K562 (cell line): ENCODE results near the gene KAZN. TPM values are rescaled to one million over a fixed set of nuclear protein-coding genes. Genes with fewer than 3 reads are reported as not detected.

ENCODE experiments used
- ARID3B ChIP-seq: fragments of 250-450 bp; sonication (Bioruptor Pico); IDR thresholded peaks from 2 replicates; pipeline ENCODE4 v1.4.0; 2020; ENCODE audit warnings: borderline replicate concordance
- ATF7 ChIP-seq: fragments of 450-650 bp; IDR thresholded peaks from 2 replicates; pipeline ENCODE4 v1.7.1; 2014; ENCODE audit warnings: mild to moderate bottlenecking, moderate library complexity
- BRF1 ChIP-seq: IDR thresholded peaks from 3 replicates; pipeline ENCODE4 v1.6.1; 2011; ENCODE audit warnings: borderline replicate concordance, mild to moderate bottlenecking; ENCODE audit not compliant: insufficient read length; ENCODE audit errors: extremely low read depth
- CBX2 ChIP-seq: fragments of 200-600 bp; sonication (generic); IDR thresholded peaks from one replicate; pipeline ENCODE4 v1.6.1; 2012; ENCODE audit warnings: mild to moderate bottlenecking, low read length, inconsistent platforms; ENCODE audit not compliant: insufficient read depth, poor library complexity, severe bottlenecking
- CBX3 ChIP-seq, 2 experiments: IDR thresholded peaks; 1 replicate in 1 of 2; 2 replicates in 1 of 2; pipeline ENCODE4 v1.6.1; 2012; ENCODE audit warnings: inconsistent platforms in 2 of 2, low read length in 2 of 2, borderline replicate concordance in 1 of 2, control low read depth in 1 of 2
- CTCFL ChIP-seq: IDR thresholded peaks from 2 replicates; pipeline ENCODE4 v1.6.1; 2011; ENCODE audit warnings: borderline replicate concordance, low read depth, mild to moderate bottlenecking, moderate library complexity, low read length; ENCODE audit not compliant: insufficient read depth, poor library complexity, severe bottlenecking
- DPF2 ChIP-seq: fragments of 450-650 bp; IDR thresholded peaks from 2 replicates; pipeline ENCODE4 v1.6.1; 2016
- ELF4 ChIP-seq: fragments of 450-650 bp; formaldehyde crosslinking; IDR thresholded peaks from 2 replicates; pipeline ENCODE4 v1.4.0; 2022; ENCODE audit warnings: missing genetic modification characterization
- ETV1 ChIP-seq: fragments of 450-650 bp; conservative IDR thresholded peaks from 2 replicates; pipeline ENCODE4 v1.6.1; 2016; ENCODE audit warnings: missing genetic modification characterization, control low read depth, low read depth, missing compliant biosample characterization
- FIP1L1 ChIP-seq: fragments of 200-400 bp; formaldehyde crosslinking; IDR thresholded peaks from 2 replicates; pipeline ENCODE4 v1.6.1; 2018; ENCODE audit warnings: mild to moderate bottlenecking, low read depth, low read length; ENCODE audit not compliant: poor library complexity, severe bottlenecking
- HDAC8 ChIP-seq: fragments of 450-650 bp; IDR thresholded peaks from 2 replicates; pipeline ENCODE4 v1.6.1; 2016; ENCODE audit warnings: mild to moderate bottlenecking, missing genetic modification characterization, moderate library complexity, missing compliant biosample characterization
- IRF2 ChIP-seq: sonication (generic); formaldehyde crosslinking; IDR thresholded peaks from 2 replicates; pipeline ENCODE4 v1.8.1; 2022; ENCODE audit warnings: mild to moderate bottlenecking, missing genetic modification reagents
- KDM1A ChIP-seq, 2 experiments: fragments of 450-650 bp; IDR thresholded peaks; 2 replicates each; pipeline ENCODE4 v1.6.1; 2016; ENCODE audit warnings: mild to moderate bottlenecking in 2 of 2
- MLLT1 ChIP-seq, 2 experiments: fragments of 450-650 bp; IDR thresholded peaks; 2 replicates each; pipeline ENCODE4 v1.6.1; 2016
- TOE1 ChIP-seq, 2 experiments: fragments of 450-650 bp in 1 of 2; sonication (generic) in 1 of 2; formaldehyde crosslinking in 1 of 2; IDR thresholded peaks; 2 replicates each; pipeline versions ENCODE4 v1.7.1 to v1.8.0; 2016 to 2022; ENCODE audit warnings: borderline replicate concordance in 2 of 2, mild to moderate bottlenecking in 2 of 2, antibody characterized with exemption in 1 of 2, inconsistent platforms in 1 of 2, low read depth in 1 of 2, missing genetic modification reagents in 1 of 2, moderate library complexity in 1 of 2
- ZBTB2 ChIP-seq: fragments of 450-650 bp; IDR thresholded peaks from 2 replicates; pipeline ENCODE4 v1.6.1; 2016; ENCODE audit warnings: antibody characterized with exemption
- ZC3H11A ChIP-seq: IDR thresholded peaks from 2 replicates; pipeline ENCODE4 v1.6.1; 2012; ENCODE audit warnings: low read depth, low read length, improper control_type of control experiment
- ZFX ChIP-seq: sonication (generic); formaldehyde crosslinking; IDR thresholded peaks from 2 replicates; pipeline ENCODE4 v1.8.0; 2022; ENCODE audit warnings: mild to moderate bottlenecking, missing genetic modification reagents, moderate library complexity
- ZKSCAN1 ChIP-seq: fragments of 150-350 bp; IDR thresholded peaks from 2 replicates; pipeline ENCODE4 v1.6.1; 2016; ENCODE audit warnings: low read depth, low read length
- ZNF280A ChIP-seq: fragments of 450-650 bp; IDR thresholded peaks from 2 replicates; pipeline ENCODE4 v1.6.1; 2018; ENCODE audit warnings: mild to moderate bottlenecking, low read depth; ENCODE audit not compliant: partially characterized antibody
- polyA plus RNA-seq, 8 experiments: library from polyadenylated mRNA; depleted of rRNA in 4 of 8; stranded (reverse) in 5 of 8; unstranded in 3 of 8; fragments of >200 nt; fragmentation: Nextera tagmentation in 2 of 8; fragmentation: Illumina TruSeq in 1 of 8; extraction: Ambion mirVana in 2 of 8; extraction: Trizol in 1 of 8; gene quantifications; 2 replicates each; pipeline versions ENCODE4 v1.2.1 to v1.2.3, GENCODE V29; 2011 to 2014; ENCODE audit warnings: inconsistent platforms in 1 of 8, missing spikeins in 1 of 8
- total RNA-seq, 7 experiments: library from RNA; depleted of rRNA in 6 of 7; stranded (reverse); fragments of >200 nt in 6 of 7; fragmentation: Illumina TruSeq in 2 of 7; extraction: Trizol in 2 of 7; gene quantifications; 2 replicates each; pipeline versions ENCODE4 v1.2.1 to v1.2.3, GENCODE V29; 2011 to 2021; ENCODE audit warnings: low replicate concordance in 1 of 7

The KAZN gene
- total and polyA plus RNA-seq, 9 of the 15 experiments (the other 6 are each of a cell fraction or from before 2014, with no cell fraction given): 2.1 to 21.6 (median 5.4) TPM

- peak; percentile 84 for TF ChIP-seq ZNF280A
- TF ChIP-seq ZBTB2: no peak
- TF ChIP-seq CBX3 (IDR thresholded peaks at IDR 0.05; ENCODE audit: borderline replicate concordance in 1 of 2, low read length in 2 of 2): peak in 1 of 2 experiments; percentile 92; a peak in 2 of 3 replicates
- TF ChIP-seq MLLT1 (IDR thresholded peaks at IDR 0.05): no peak
- no peak for TF ChIP-seq ZC3H11A
- no peak for TF ChIP-seq IRF2
- 0 out of 2 replicates have a peak, but pooled peaks have one; percentile 36 for TF ChIP-seq DPF2
- no peak for TF ChIP-seq HDAC8 (tag)
- TF ChIP-seq ETV1 (tag): no peak
- no peak for TF ChIP-seq ZKSCAN1
- TF ChIP-seq CTCFL: no peak
- no peak for TF ChIP-seq KDM1A (IDR thresholded peaks at IDR 0.05)
- TF ChIP-seq BRF1: no peak
- no peak for TF ChIP-seq CBX2
- no peak for TF ChIP-seq ATF7
- no peak for TF ChIP-seq ELF4 (CRISPR knock-in tag)
- no peak for TF ChIP-seq ZFX (CRISPR knock-in tag)
- 0 out of 2 replicates have a peak, but pooled peaks have one; percentile 20 for TF ChIP-seq TOE1 (IDR thresholded peaks at IDR 0.05; ENCODE audit: borderline replicate concordance)
- no peak for TF ChIP-seq TOE1 (CRISPR knock-in tag; IDR thresholded peaks at IDR 0.05; ENCODE audit: borderline replicate concordance, low read depth)
- TF ChIP-seq FIP1L1: no peak
- TF ChIP-seq ARID3B (CRISPR knock-in tag): no peak
These were observed 243.5 kb downstream of the KAZN start (continued) for GRCh38 chr1:14841951-14842350.
